Nephron (organoid): Measurements from ENCODE around the gene GRID2IP.

Experiments
- H3K27ac Mint-ChIP-seq, 3 experiments: 2 replicates each; pipeline ENCODE4 v1.8.0; 2020; ENCODE audit warnings: mixed read lengths in 3 of 3, mild to moderate bottlenecking in 2 of 3, moderate library complexity in 1 of 3
- H3K27me3 Mint-ChIP-seq: 2 replicates; pipeline ENCODE4 v1.8.0; 2021; ENCODE audit warnings: low read depth, mild to moderate bottlenecking, moderate library complexity, mixed read lengths
- H3K36me3 Mint-ChIP-seq: 2 replicates; pipeline ENCODE4 v1.8.0; 2020; ENCODE audit warnings: low read depth, mixed read lengths
- H3K4me1 Mint-ChIP-seq: 2 replicates; pipeline ENCODE4 v1.8.0; 2020; ENCODE audit warnings: mixed read lengths
- H3K4me3 Mint-ChIP-seq, 3 experiments: 2 replicates each; pipeline ENCODE4 v1.8.0; 2020; ENCODE audit warnings: mild to moderate bottlenecking in 3 of 3, mixed read lengths in 3 of 3, moderate library complexity in 2 of 3
- H3K9me3 Mint-ChIP-seq: 2 replicates; pipeline ENCODE4 v1.8.0; 2020; ENCODE audit warnings: mixed read lengths
- CTCF ChIP-seq, 3 experiments: fragments of 200-600 bp; sonication (generic); IDR thresholded peaks; one replicate each; pipeline ENCODE4 v1.5.0; 2021; ENCODE audit warnings: antibody characterized with exemption in 3 of 3; ENCODE audit not compliant: unreplicated experiment in 3 of 3

GRID2IP gene

GRCh38 chr7:6497994-6498393 is 53.3 kb downstream of the GRID2IP start:
- no peak for TF ChIP-seq CTCF (IDR thresholded peaks at IDR 0.05; ENCODE audit: unreplicated experiment in 3 of 3)
- Mint-ChIP-seq H3K27me3 (peaks cover 13% of the 10 kb centered on the region), H3K9me3 (no peaks in the 10 kb centered on the region), H3K4me1 (no peaks in the 10 kb centered on the region), H3K4me3 (no peak overlapping the region), H3K36me3 (no peaks in the 10 kb centered on the region), H3K27ac (no peak overlapping the region)

GRCh38 chr7:6497637-6497905 is 53.7 kb downstream of the GRID2IP start:
- Mint-ChIP-seq H3K36me3 (no peaks in the 10 kb centered on the region), H3K4me3 (no peak overlapping the region), H3K27me3 (peaks cover 17% of the 10 kb centered on the region), H3K27ac (no peak overlapping the region), H3K9me3 (no peaks in the 10 kb centered on the region), H3K4me1 (no peaks in the 10 kb centered on the region)
- no peak for TF ChIP-seq CTCF (IDR thresholded peaks at IDR 0.05; ENCODE audit: unreplicated experiment in 3 of 3)

- no peak for TF ChIP-seq CTCF (IDR thresholded peaks at IDR 0.05; ENCODE audit: unreplicated experiment in 3 of 3)
- Mint-ChIP-seq H3K9me3 (no peaks in the 10 kb centered on the region), H3K4me1 (no peaks in the 10 kb centered on the region), H3K27me3 (peaks cover 21% of the 10 kb centered on the region), H3K4me3 (no peak overlapping the region), H3K36me3 (no peaks in the 10 kb centered on the region), H3K27ac (no peak overlapping the region)
Measured at GRCh38 chr7:6496842-6497636, 54.2 kb downstream of the GRID2IP start.

GRCh38 chr7:6495597-6496262 is 55.5 kb downstream of the GRID2IP start:
- no peaks in the 10 kb centered on the region for H3K36me3 Mint-ChIP-seq
- no peak overlapping the region for H3K27ac Mint-ChIP-seq
- TF ChIP-seq CTCF (IDR thresholded peaks at IDR 0.05; ENCODE audit: unreplicated experiment in 3 of 3) = no peak
- peaks cover 29% of the 10 kb centered on the region for H3K27me3 Mint-ChIP-seq
- no peak overlapping the region for H3K4me3 Mint-ChIP-seq
- H3K4me1 Mint-ChIP-seq = no peaks in the 10 kb centered on the region
- H3K9me3 Mint-ChIP-seq = peaks cover 6% of the 10 kb centered on the region

GRCh38 chr7:6494365-6494764 is 56.9 kb downstream of the GRID2IP start:
- Mint-ChIP-seq H3K27ac (no peak overlapping the region), H3K27me3 (peaks cover 26% of the 10 kb centered on the region), H3K9me3 (peaks cover 6% of the 10 kb centered on the region), H3K4me1 (no peaks in the 10 kb centered on the region), H3K4me3 (no peak overlapping the region), H3K36me3 (no peaks in the 10 kb centered on the region)
- no peak for TF ChIP-seq CTCF (IDR thresholded peaks at IDR 0.05; ENCODE audit: unreplicated experiment in 3 of 3)

- peaks cover 6% of the 10 kb centered on the region for H3K9me3 Mint-ChIP-seq
- no peak overlapping the region for H3K27ac Mint-ChIP-seq
- no peaks in the 10 kb centered on the region for H3K4me1 Mint-ChIP-seq
- no peak overlapping the region for H3K4me3 Mint-ChIP-seq
- no peaks in the 10 kb centered on the region for H3K36me3 Mint-ChIP-seq
- H3K27me3 Mint-ChIP-seq = peaks cover 23% of the 10 kb centered on the region
- no peak for TF ChIP-seq CTCF (IDR thresholded peaks at IDR 0.05; ENCODE audit: unreplicated experiment in 3 of 3)
Measured at GRCh38 chr7:6491194-6491593, 60.1 kb downstream of the GRID2IP start.
